ENCODE results near the gene ABI3BP. TPM values are rescaled to one million over a fixed set of nuclear protein-coding genes. Genes with fewer than 3 reads are reported as not detected.

Gene ABI3BP
- total and polyA plus RNA-seq, 10 of the 15 experiments (the other 5 are each of a cell fraction or from before 2014, with no cell fraction given) = 0.03 to 0.42 (median 0.11) TPM; not detected in 4

- no peak for DNase-seq (ENCODE audit: low read depth, low spot score)
- BruUV-seq (replicated peaks) = no TSS peak
- Histone ChIP-seq H3K36me3 (ENCODE audit: control insufficient read depth in 2 of 2, insufficient read depth in 2 of 2, low read length in 1 of 2) (no peaks in the 10 kb centered on the region), H3K4me3 (no peak overlapping the region), H3K9me3 (replicated peaks; ENCODE audit: control insufficient read depth, insufficient read depth, low read length) (no peaks in the 10 kb centered on the region; the same call in 2 of the 3 replicates), H3K4me1 (ENCODE audit: control insufficient read depth, insufficient read depth, low read length) (peaks cover 4% of the 10 kb centered on the region; the same call in 1 of the 2 replicates), H3K27ac (ENCODE audit: control insufficient read depth, insufficient read depth) (no peak overlapping the region), H3K79me2 (ENCODE audit: control insufficient read depth, insufficient read depth, low read length) (no peaks in the 10 kb centered on the region), H3K9ac (ENCODE audit: control insufficient read depth, insufficient read depth, low read length) (no peak overlapping the region), H2AFZ (ENCODE audit: control insufficient read depth, low read depth, low read length) (no peak overlapping the region), H3K27me3 (replicated peaks in 1 of 2; ENCODE audit: control insufficient read depth in 2 of 2, insufficient read depth in 2 of 2, low read length in 1 of 2) (no peaks in the 10 kb centered on the region), H3K4me2 (ENCODE audit: control insufficient read depth, insufficient read depth) (no peak overlapping the region; the same call in 1 of the 2 replicates), H4K20me1 (ENCODE audit: control insufficient read depth, insufficient read depth) (no peaks in the 10 kb centered on the region)
- CTCF ChIA-PET = interaction anchor here (0.8 to 1.7 kb wide), 3 partner anchors 10 to 94 kb away, joined by 3 to 7 read pairs (median 3); no protein-coding TSS in a partner anchor
- SMC1A ChIA-PET (ENCODE audit: uncharacterized antibody, unreplicated experiment) = interaction anchor here (0.6 to 1.3 kb wide), 3 partner anchors 9 to 16 kb away, joined by 3 read pairs; no protein-coding TSS in a partner anchor
- RAD21 ChIA-PET (ENCODE audit: unreplicated experiment) = interaction anchor here (1.4 kb wide), 1 partner anchor 24 kb away, joined by 5 read pairs; no protein-coding TSS in a partner anchor
- POLR2A ChIA-PET = no interaction called here
- TF ChIP-seq FOXK2 (IDR thresholded peaks at IDR 0.05) (no peak), WRNIP1 (IDR thresholded peaks at IDR 0.05; ENCODE audit: borderline replicate concordance, low read depth, low read length) (no peak), TCF12 (IDR thresholded peaks at IDR 0.05; ENCODE audit: low read depth, low read length) (no peak), IRF4 (IDR thresholded peaks at IDR 0.05; ENCODE audit: low read depth, low read length) (no peak), TARDBP (IDR thresholded peaks at IDR 0.05; ENCODE audit: borderline replicate concordance) (no peak), NRF1 (conservative IDR thresholded peaks at IDR 0.05; ENCODE audit: low read depth, low read length) (no peak), BACH1 (IDR thresholded peaks at IDR 0.05; ENCODE audit: borderline replicate concordance) (no peak), PAX5 (IDR thresholded peaks at IDR 0.05; ENCODE audit: borderline replicate concordance, low read depth, low read length) (no peak), CHD1 (IDR thresholded peaks at IDR 0.05; ENCODE audit: low read depth, low read length) (no peak), SUPT20H (IDR thresholded peaks at IDR 0.05; ENCODE audit: borderline replicate concordance, control insufficient read depth, low read depth, low read length) (no peak), CREB1 (IDR thresholded peaks at IDR 0.05; ENCODE audit: low read depth) (no peak), POLR2A (IDR thresholded peaks at IDR 0.05; ENCODE audit: low read depth, low read length) (no peak)
- TF ChIP-seq, protein P1, sequence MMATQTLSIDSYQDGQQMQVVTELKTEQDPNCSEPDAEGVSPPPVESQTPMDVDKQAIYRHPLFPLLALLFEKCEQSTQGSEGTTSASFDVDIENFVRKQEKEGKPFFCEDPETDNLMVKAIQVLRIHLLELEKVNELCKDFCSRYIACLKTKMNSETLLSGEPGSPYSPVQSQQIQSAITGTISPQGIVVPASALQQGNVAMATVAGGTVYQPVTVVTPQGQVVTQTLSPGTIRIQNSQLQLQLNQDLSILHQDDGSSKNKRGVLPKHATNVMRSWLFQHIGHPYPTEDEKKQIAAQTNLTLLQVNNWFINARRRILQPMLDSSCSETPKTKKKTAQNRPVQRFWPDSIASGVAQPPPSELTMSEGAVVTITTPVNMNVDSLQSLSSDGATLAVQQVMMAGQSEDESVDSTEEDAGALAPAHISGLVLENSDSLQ (IDR thresholded peaks at IDR 0.05) = no peak
- TF ChIP-seq, protein P2, sequence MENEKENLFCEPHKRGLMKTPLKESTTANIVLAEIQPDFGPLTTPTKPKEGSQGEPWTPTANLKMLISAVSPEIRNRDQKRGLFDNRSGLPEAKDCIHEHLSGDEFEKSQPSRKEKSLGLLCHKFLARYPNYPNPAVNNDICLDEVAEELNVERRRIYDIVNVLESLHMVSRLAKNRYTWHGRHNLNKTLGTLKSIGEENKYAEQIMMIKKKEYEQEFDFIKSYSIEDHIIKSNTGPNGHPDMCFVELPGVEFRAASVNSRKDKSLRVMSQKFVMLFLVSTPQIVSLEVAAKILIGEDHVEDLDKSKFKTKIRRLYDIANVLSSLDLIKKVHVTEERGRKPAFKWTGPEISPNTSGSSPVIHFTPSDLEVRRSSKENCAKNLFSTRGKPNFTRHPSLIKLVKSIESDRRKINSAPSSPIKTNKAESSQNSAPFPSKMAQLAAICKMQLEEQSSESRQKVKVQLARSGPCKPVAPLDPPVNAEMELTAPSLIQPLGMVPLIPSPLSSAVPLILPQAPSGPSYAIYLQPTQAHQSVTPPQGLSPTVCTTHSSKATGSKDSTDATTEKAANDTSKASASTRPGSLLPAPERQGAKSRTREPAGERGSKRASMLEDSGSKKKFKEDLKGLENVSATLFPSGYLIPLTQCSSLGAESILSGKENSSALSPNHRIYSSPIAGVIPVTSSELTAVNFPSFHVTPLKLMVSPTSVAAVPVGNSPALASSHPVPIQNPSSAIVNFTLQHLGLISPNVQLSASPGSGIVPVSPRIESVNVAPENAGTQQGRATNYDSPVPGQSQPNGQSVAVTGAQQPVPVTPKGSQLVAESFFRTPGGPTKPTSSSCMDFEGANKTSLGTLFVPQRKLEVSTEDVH (IDR thresholded peaks at IDR 0.05; ENCODE audit: low read depth, partially characterized antibody) = no peak
- TF ChIP-seq, protein P3, sequence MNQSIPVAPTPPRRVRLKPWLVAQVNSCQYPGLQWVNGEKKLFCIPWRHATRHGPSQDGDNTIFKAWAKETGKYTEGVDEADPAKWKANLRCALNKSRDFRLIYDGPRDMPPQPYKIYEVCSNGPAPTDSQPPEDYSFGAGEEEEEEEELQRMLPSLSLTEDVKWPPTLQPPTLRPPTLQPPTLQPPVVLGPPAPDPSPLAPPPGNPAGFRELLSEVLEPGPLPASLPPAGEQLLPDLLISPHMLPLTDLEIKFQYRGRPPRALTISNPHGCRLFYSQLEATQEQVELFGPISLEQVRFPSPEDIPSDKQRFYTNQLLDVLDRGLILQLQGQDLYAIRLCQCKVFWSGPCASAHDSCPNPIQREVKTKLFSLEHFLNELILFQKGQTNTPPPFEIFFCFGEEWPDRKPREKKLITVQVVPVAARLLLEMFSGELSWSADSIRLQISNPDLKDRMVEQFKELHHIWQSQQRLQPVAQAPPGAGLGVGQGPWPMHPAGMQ (IDR thresholded peaks at IDR 0.05; ENCODE audit: borderline replicate concordance) = no peak
- TF ChIP-seq, protein P4, sequence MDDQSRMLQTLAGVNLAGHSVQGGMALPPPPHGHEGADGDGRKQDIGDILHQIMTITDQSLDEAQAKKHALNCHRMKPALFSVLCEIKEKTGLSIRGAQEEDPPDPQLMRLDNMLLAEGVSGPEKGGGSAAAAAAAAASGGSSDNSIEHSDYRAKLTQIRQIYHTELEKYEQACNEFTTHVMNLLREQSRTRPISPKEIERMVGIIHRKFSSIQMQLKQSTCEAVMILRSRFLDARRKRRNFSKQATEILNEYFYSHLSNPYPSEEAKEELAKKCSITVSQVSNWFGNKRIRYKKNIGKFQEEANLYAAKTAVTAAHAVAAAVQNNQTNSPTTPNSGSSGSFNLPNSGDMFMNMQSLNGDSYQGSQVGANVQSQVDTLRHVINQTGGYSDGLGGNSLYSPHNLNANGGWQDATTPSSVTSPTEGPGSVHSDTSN (IDR thresholded peaks at IDR 0.05; ENCODE audit: insufficient replicate concordance, low read depth, low read length) = no peak
- intact Hi-C loops (cut with micrococcal nuclease; ENCODE audit: unreplicated experiment) = no loop called here
- in situ Hi-C loops (cut with MboI) = no loop called here
- 47% methylated on average over 5 of the region's 5 CpGs for WGBS (ENCODE audit: insufficient coverage, insufficient replicate concordance, low lambda C conversion rate, missing lambda C conversion rate)
- FAIRE-seq = no peak
- ATAC-seq = no peak
Measured at GRCh38 chr3:100702980-100703345, 290.3 kb downstream of the ABI3BP start.
